DLD1 (cell line): Measurements from ENCODE around the gene NMNAT2.

Source experiments
- in situ Hi-C: cut with HindIII; loops from 2 replicates; pipeline ENCODE4 v1.10.0; 2017; ENCODE audit warnings: low sequenced_read_pairs

The NMNAT2 gene

GRCh38 chr1:183318433-183318832 lies 99.7 kb downstream of the NMNAT2 start:
- in situ Hi-C loops, result no loop called here

GRCh38 chr1:183315991-183316758 lies 102.0 kb downstream of the NMNAT2 start:
- in situ Hi-C loops, result no loop called here

GRCh38 chr1:183313063-183313462 lies 105.1 kb downstream of the NMNAT2 start:
- in situ Hi-C loops, result no loop called here

GRCh38 chr1:183310753-183311479 lies 107.3 kb downstream of the NMNAT2 start:
- in situ Hi-C loops, result no loop called here

- in situ Hi-C loops, result no loop called here
Observed at GRCh38 chr1:183308719-183309118, 109.5 kb downstream of the NMNAT2 start.

GRCh38 chr1:183306317-183307042 lies 111.7 kb downstream of the NMNAT2 start:
- in situ Hi-C loops, result no loop called here

- in situ Hi-C loops, result no loop called here
Observed at GRCh38 chr1:183304440-183305107, 113.6 kb downstream of the NMNAT2 start.

GRCh38 chr1:183303901-183304300 lies 114.3 kb downstream of the NMNAT2 start:
- in situ Hi-C loops, result no loop called here

- in situ Hi-C loops, result no loop called here
Observed at GRCh38 chr1:183303323-183303645, 114.9 kb downstream of the NMNAT2 start.

- in situ Hi-C loops, result no loop called here
Observed at GRCh38 chr1:183302452-183303322, 115.5 kb downstream of the NMNAT2 start.

- in situ Hi-C loops, result no loop called here
Observed at GRCh38 chr1:183301239-183301638, 116.9 kb downstream of the NMNAT2 start.

GRCh38 chr1:183300828-183301227 lies 117.4 kb downstream of the NMNAT2 start:
- in situ Hi-C loops, result no loop called here

GRCh38 chr1:183300395-183300794 lies 117.8 kb downstream of the NMNAT2 start:
- in situ Hi-C loops, result no loop called here

GRCh38 chr1:183296782-183297181 lies 121.4 kb downstream of the NMNAT2 start:
- in situ Hi-C loops, result no loop called here

- in situ Hi-C loops, result no loop called here
Observed at GRCh38 chr1:183295521-183295920, 122.7 kb downstream of the NMNAT2 start.

- in situ Hi-C loops, result no loop called here
Observed at GRCh38 chr1:183293876-183294275, 124.3 kb downstream of the NMNAT2 start.

- in situ Hi-C loops, result no loop called here
Observed at GRCh38 chr1:183293241-183293640, 124.9 kb downstream of the NMNAT2 start.

GRCh38 chr1:183291802-183292514 lies 126.2 kb downstream of the NMNAT2 start:
- in situ Hi-C loops, result no loop called here

GRCh38 chr1:183291216-183291762 lies 126.9 kb downstream of the NMNAT2 start:
- in situ Hi-C loops, result no loop called here
